ENCODE results near the gene CCDC30.

The CCDC30 gene

GRCh38 chr1:42462828-42463763 is at the start of gene CCDC30:
Gene CCDC30 (plus strand): TSS chr1:42463286. CDS start chr1:42480552, 17,266 bp downstream.
- in situ Hi-C loops (cut with HindIII; ENCODE audit: low pct_ligation_motif_present, low sequenced_read_pairs): no loop called here
- no peaks in the 10 kb centered on the region for H3K27me3 ChIP-seq (replicated peaks)
- peak within 1 kb of the TSS; percentile 75 for H3K4me3 ChIP-seq (ENCODE audit: low read depth, low read length)
- H3K27ac ChIP-seq: peak within 1 kb of the TSS; percentile 53
- no peak for TF ChIP-seq CTCF (IDR thresholded peaks at IDR 0.05; ENCODE audit: low read depth, low read length, missing control alignments)
- no peaks in the 10 kb centered on the region for H3K36me3 ChIP-seq (replicated peaks)
- DNase-seq: peak; percentile 99

GRCh38 chr1:42414551-42415496 is 48.3 kb upstream of the CCDC30 start:
- in situ Hi-C loops (cut with HindIII; ENCODE audit: low pct_ligation_motif_present, low sequenced_read_pairs): no loop called here
- H3K27me3 ChIP-seq (replicated peaks): no peaks in the 10 kb centered on the region
- no peak overlapping the region for H3K4me3 ChIP-seq (ENCODE audit: low read depth, low read length)
- H3K27ac ChIP-seq: no peak overlapping the region
- H3K36me3 ChIP-seq (replicated peaks): no peaks in the 10 kb centered on the region
- no peak for DNase-seq
- TF ChIP-seq CTCF (IDR thresholded peaks at IDR 0.05; ENCODE audit: low read depth, low read length, missing control alignments): no peak

- Histone ChIP-seq H3K27ac (no peak overlapping the region), H3K27me3 (replicated peaks) (no peaks in the 10 kb centered on the region), H3K4me3 (ENCODE audit: low read depth, low read length) (no peak overlapping the region), H3K36me3 (replicated peaks) (no peaks in the 10 kb centered on the region)
- no peak for DNase-seq
- TF ChIP-seq CTCF (IDR thresholded peaks at IDR 0.05; ENCODE audit: low read depth, low read length, missing control alignments): no peak
- in situ Hi-C loops (cut with HindIII; ENCODE audit: low pct_ligation_motif_present, low sequenced_read_pairs): no loop called here
Observed at GRCh38 chr1:42417166-42417565, 45.9 kb upstream of the CCDC30 start.

GRCh38 chr1:42418516-42418915 is 44.6 kb upstream of the CCDC30 start:
- no peak for TF ChIP-seq CTCF (IDR thresholded peaks at IDR 0.05; ENCODE audit: low read depth, low read length, missing control alignments)
- DNase-seq: no peak
- Histone ChIP-seq H3K27ac (no peak overlapping the region), H3K4me3 (ENCODE audit: low read depth, low read length) (no peak overlapping the region), H3K27me3 (replicated peaks) (peaks cover 1% of the 10 kb centered on the region), H3K36me3 (replicated peaks) (no peaks in the 10 kb centered on the region)
- in situ Hi-C loops (cut with HindIII; ENCODE audit: low pct_ligation_motif_present, low sequenced_read_pairs): no loop called here

- Histone ChIP-seq H3K4me3 (ENCODE audit: low read depth, low read length) (no peak overlapping the region), H3K27ac (no peak overlapping the region), H3K36me3 (replicated peaks) (no peaks in the 10 kb centered on the region), H3K27me3 (replicated peaks) (peaks cover 1% of the 10 kb centered on the region)
- in situ Hi-C loops (cut with HindIII; ENCODE audit: low pct_ligation_motif_present, low sequenced_read_pairs): no loop called here
- DNase-seq: no peak
- no peak for TF ChIP-seq CTCF (IDR thresholded peaks at IDR 0.05; ENCODE audit: low read depth, low read length, missing control alignments)
Observed at GRCh38 chr1:42419126-42419821, 43.8 kb upstream of the CCDC30 start.

Data from brain microvascular endothelial cell (primary cell).